ENCODE results near the gene CRHR2.

Gene CRHR2

GRCh38 chr7:30710669-30711068 lies 28.4 kb upstream of the CRHR2 start:
- no peaks in the 10 kb centered on the region for H3K9me3 ChIP-seq
- H3K4me1 ChIP-seq (ENCODE audit: control insufficient read depth in 1 of 2, insufficient read depth in 1 of 2, low read depth in 1 of 2, low read length in 1 of 2): no peaks in the 10 kb centered on the region
- no peak overlapping the region for H3K4me3 ChIP-seq (ENCODE audit: low read depth in 1 of 2, low read length in 1 of 2)
- no peak overlapping the region for H3K27ac ChIP-seq
- H3K36me3 ChIP-seq: no peaks in the 10 kb centered on the region
- no peaks in the 10 kb centered on the region for H3K27me3 ChIP-seq
- TF ChIP-seq CTCF (IDR thresholded peaks at IDR 0.05): no peak

GRCh38 chr7:30709549-30709948 lies 27.3 kb upstream of the CRHR2 start:
- Histone ChIP-seq H3K27ac (no peak overlapping the region), H3K4me3 (ENCODE audit: low read depth in 1 of 2, low read length in 1 of 2) (no peak overlapping the region), H3K9me3 (no peaks in the 10 kb centered on the region), H3K4me1 (ENCODE audit: control insufficient read depth in 1 of 2, insufficient read depth in 1 of 2, low read depth in 1 of 2, low read length in 1 of 2) (no peaks in the 10 kb centered on the region), H3K27me3 (no peaks in the 10 kb centered on the region), H3K36me3 (no peaks in the 10 kb centered on the region)
- TF ChIP-seq CTCF (IDR thresholded peaks at IDR 0.05): no peak

- no peak for TF ChIP-seq CTCF (IDR thresholded peaks at IDR 0.05)
- Histone ChIP-seq H3K9me3 (no peaks in the 10 kb centered on the region), H3K27me3 (no peaks in the 10 kb centered on the region), H3K4me1 (ENCODE audit: control insufficient read depth in 1 of 2, insufficient read depth in 1 of 2, low read depth in 1 of 2, low read length in 1 of 2) (no peaks in the 10 kb centered on the region), H3K36me3 (no peaks in the 10 kb centered on the region), H3K4me3 (ENCODE audit: low read depth in 1 of 2, low read length in 1 of 2) (no peak overlapping the region), H3K27ac (no peak overlapping the region)
Measured at GRCh38 chr7:30708983-30709382, 26.7 kb upstream of the CRHR2 start.

GRCh38 chr7:30708412-30708811 lies 26.2 kb upstream of the CRHR2 start:
- Histone ChIP-seq H3K36me3 (no peaks in the 10 kb centered on the region), H3K4me3 (ENCODE audit: low read depth in 1 of 2, low read length in 1 of 2) (no peak overlapping the region), H3K27me3 (no peaks in the 10 kb centered on the region), H3K27ac (no peak overlapping the region), H3K4me1 (ENCODE audit: control insufficient read depth in 1 of 2, insufficient read depth in 1 of 2, low read depth in 1 of 2, low read length in 1 of 2) (no peaks in the 10 kb centered on the region), H3K9me3 (no peaks in the 10 kb centered on the region)
- TF ChIP-seq CTCF (IDR thresholded peaks at IDR 0.05): no peak

DNA sequence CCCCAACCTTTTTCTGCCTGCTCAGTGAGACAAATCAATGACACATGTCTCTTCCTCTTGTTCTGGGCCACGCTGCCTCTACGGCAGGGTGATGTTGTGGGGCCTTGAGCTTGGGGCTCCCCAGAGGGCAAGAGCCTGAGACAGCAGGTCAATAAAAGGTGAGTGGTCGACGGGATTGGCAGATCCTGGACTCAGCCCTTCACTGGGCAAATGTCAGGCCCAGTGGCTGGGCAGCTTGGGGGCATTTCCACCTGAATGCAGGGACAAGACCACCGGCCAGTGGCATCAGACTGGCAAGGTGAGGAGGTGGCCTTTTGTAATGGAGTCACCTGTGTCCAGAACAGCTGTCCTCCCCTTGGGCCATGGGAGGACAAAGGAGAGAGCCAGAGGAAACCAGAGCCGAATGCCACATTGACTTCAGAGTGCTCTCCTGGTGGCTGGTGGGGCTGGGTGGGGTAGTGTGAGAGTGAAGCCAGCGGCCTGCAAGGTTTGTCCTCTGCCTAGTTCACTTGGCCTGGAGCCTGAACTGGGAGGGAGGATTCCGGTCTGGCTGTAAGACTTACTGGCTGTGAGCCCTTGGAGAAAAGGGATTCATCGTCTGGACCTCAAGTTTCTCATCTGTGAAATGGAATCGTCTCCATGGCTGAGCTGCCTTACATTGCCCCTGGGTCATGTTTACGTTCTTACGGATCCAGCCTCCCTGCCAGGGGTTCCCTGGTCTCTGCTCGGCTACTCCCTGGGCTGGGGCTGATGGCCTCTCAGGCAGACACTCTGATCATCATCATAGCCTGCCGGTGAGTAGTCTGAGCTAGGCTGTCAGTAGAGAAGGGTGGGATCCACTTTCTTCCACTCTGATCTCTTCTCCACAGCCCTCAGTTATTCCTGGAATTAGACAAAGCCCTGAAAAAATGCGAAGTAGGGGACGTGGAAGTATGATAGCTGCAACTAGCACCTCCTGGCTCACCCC lies 25.4 kb upstream of the CRHR2 start:
- Histone ChIP-seq H3K4me3 (ENCODE audit: low read depth in 1 of 2, low read length in 1 of 2) (no peak overlapping the region), H3K27me3 (no peaks in the 10 kb centered on the region), H3K27ac (no peak overlapping the region), H3K36me3 (no peaks in the 10 kb centered on the region), H3K4me1 (ENCODE audit: control insufficient read depth in 1 of 2, insufficient read depth in 1 of 2, low read depth in 1 of 2, low read length in 1 of 2) (no peaks in the 10 kb centered on the region), H3K9me3 (no peaks in the 10 kb centered on the region)
- no peak for TF ChIP-seq CTCF (IDR thresholded peaks at IDR 0.05)

Data from neutrophil (primary cell).